K562 (cell line): ENCODE measurements around the gene SOX18. TPM values are rescaled to one million over a fixed set of nuclear protein-coding genes. Genes with fewer than 3 reads are reported as not detected.

Experiments
- BACH1 ChIP-seq: fragments of 200-800 bp; sonication (Bioruptor generic); IDR thresholded peaks from 2 replicates; pipeline ENCODE4 v1.6.1; 2016; ENCODE audit warnings: missing genetic modification characterization, missing compliant biosample characterization
- BDP1 ChIP-seq: IDR thresholded peaks from 3 replicates; pipeline ENCODE4 v1.6.1; 2011; ENCODE audit not compliant: insufficient read length, insufficient read depth
- CBFB ChIP-seq: sonication (generic); formaldehyde crosslinking; IDR thresholded peaks from 2 replicates; pipeline ENCODE4 v1.4.0; 2020; ENCODE audit warnings: mild to moderate bottlenecking, missing genetic modification reagents
- CEBPG ChIP-seq, 3 experiments: fragments of 200-800 bp in 1 of 3; sonication (Bioruptor generic) in 1 of 3; sonication (generic) in 1 of 3; formaldehyde crosslinking in 1 of 3; IDR thresholded peaks in 2 of 3; conservative IDR thresholded peaks in 1 of 3; 2 replicates each; pipeline versions ENCODE4 v1.6.1 to v1.8.0; 2016 to 2022; ENCODE audit warnings: missing compliant biosample characterization in 2 of 3, missing genetic modification characterization in 2 of 3, mild to moderate bottlenecking in 1 of 3, missing genetic modification reagents in 1 of 3
- ETV1 ChIP-seq: fragments of 450-650 bp; conservative IDR thresholded peaks from 2 replicates; pipeline ENCODE4 v1.6.1; 2016; ENCODE audit warnings: missing genetic modification characterization, control low read depth, low read depth, missing compliant biosample characterization
- KDM5B ChIP-seq: fragments of 200-600 bp; sonication (generic); IDR thresholded peaks from 2 replicates; pipeline ENCODE4 v1.6.1; 2012; ENCODE audit warnings: low read depth, mild to moderate bottlenecking, moderate library complexity, low read length, control low read depth, inconsistent platforms; ENCODE audit not compliant: insufficient replicate concordance
- MAZ ChIP-seq, 2 experiments: fragments of 450-650 bp in 1 of 2; sonication (generic) in 1 of 2; formaldehyde crosslinking; IDR thresholded peaks in 1 of 2; conservative IDR thresholded peaks in 1 of 2; 2 replicates each; pipeline versions ENCODE4 v1.4.0 to v1.5.0; 2020; ENCODE audit warnings: mild to moderate bottlenecking in 1 of 2, missing genetic modification reagents in 1 of 2
- SREBF1 ChIP-seq: fragments of 150-350 bp; IDR thresholded peaks from 2 replicates; pipeline ENCODE4 v1.6.1; 2014; ENCODE audit warnings: antibody characterized with exemption, low read depth, low read length, borderline replicate concordance
- polyA plus RNA-seq, 8 experiments: library from polyadenylated mRNA; depleted of rRNA in 4 of 8; stranded (reverse) in 5 of 8; unstranded in 3 of 8; fragments of >200 nt; fragmentation: Nextera tagmentation in 2 of 8; fragmentation: Illumina TruSeq in 1 of 8; extraction: Ambion mirVana in 2 of 8; extraction: Trizol in 1 of 8; gene quantifications; 2 replicates each; pipeline versions ENCODE4 v1.2.1 to v1.2.3, GENCODE V29; 2011 to 2014; ENCODE audit warnings: inconsistent platforms in 1 of 8, missing spikeins in 1 of 8
- total RNA-seq, 7 experiments: library from RNA; depleted of rRNA in 6 of 7; stranded (reverse); fragments of >200 nt in 6 of 7; fragmentation: Illumina TruSeq in 2 of 7; extraction: Trizol in 2 of 7; gene quantifications; 2 replicates each; pipeline versions ENCODE4 v1.2.1 to v1.2.3, GENCODE V29; 2011 to 2021; ENCODE audit warnings: low replicate concordance in 1 of 7
- TF ChIP-seq, protein P1 (sequence below): fragments of 450-650 bp; conservative IDR thresholded peaks from 2 replicates; pipeline ENCODE4 v1.6.1; 2016; ENCODE audit warnings: missing genetic modification characterization, low read depth, mild to moderate bottlenecking, control low read depth, missing compliant biosample characterization
- TF ChIP-seq, protein P2 (sequence below): fragments of 250-450 bp; sonication (Bioruptor Pico); IDR thresholded peaks from 2 replicates; pipeline ENCODE4 v1.5.0; 2021
- TF ChIP-seq, protein P3 (sequence below): fragments of 250-450 bp; sonication (Bioruptor Pico); IDR thresholded peaks from 2 replicates; pipeline ENCODE4 v1.5.0; 2021; ENCODE audit warnings: mild to moderate bottlenecking, moderate library complexity

The SOX18 gene
- total and polyA plus RNA-seq, 9 of the 15 experiments (the other 6 are each of a cell fraction or from before 2014, with no cell fraction given), result 0.15 to 19.8 (median 0.33) TPM

DNA sequence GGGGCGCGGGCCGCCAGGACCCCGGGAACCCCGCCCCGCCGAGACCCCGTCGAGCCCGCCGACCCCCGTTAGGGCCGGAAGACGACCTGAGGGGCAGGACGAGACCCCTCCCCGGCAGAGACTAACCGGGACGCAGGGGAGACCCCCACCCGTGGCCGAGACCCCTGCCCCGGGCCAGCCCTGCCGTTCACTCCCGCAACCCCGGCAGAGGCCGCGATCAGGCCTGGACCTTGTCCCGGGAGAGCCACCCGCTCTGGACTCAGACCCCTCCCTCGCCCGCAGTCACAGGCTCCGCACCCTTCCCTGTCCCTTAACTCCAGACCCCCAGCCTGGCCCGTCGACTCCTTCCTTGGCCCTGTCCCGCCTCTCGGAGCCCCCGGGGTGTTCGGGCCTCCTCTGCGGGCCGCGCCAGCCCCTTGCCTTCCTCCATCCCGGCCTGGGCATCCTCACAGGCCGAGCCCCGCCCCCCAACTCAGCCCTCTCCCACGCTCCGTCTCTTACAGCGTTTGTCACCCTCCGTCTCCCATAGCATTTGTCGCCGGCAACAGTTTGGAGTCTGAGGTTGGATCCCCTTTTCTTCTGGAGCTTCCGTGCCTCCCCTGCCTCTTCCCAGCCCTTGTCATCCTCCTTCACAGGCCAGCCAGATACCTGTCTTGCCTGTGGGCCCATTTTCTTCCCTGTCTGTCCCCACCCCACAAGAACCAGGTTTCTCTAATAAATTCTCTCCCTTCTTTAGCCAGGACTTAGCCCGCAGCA, 14.1 kb upstream of the SOX18 start (continued):
- TF ChIP-seq, protein P1, sequence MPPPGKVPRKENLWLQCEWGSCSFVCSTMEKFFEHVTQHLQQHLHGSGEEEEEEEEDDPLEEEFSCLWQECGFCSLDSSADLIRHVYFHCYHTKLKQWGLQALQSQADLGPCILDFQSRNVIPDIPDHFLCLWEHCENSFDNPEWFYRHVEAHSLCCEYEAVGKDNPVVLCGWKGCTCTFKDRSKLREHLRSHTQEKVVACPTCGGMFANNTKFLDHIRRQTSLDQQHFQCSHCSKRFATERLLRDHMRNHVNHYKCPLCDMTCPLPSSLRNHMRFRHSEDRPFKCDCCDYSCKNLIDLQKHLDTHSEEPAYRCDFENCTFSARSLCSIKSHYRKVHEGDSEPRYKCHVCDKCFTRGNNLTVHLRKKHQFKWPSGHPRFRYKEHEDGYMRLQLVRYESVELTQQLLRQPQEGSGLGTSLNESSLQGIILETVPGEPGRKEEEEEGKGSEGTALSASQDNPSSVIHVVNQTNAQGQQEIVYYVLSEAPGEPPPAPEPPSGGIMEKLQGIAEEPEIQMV (tag), result no peak
- TF ChIP-seq ETV1, result no peak
- no peak for TF ChIP-seq MAZ (CRISPR knock-in tag; conservative IDR thresholded peaks at IDR 0.05 in 1 of 2, IDR thresholded peaks at IDR 0.05 in 1 of 2)
- TF ChIP-seq BACH1 (tag), result no peak
- TF ChIP-seq, protein P2, sequence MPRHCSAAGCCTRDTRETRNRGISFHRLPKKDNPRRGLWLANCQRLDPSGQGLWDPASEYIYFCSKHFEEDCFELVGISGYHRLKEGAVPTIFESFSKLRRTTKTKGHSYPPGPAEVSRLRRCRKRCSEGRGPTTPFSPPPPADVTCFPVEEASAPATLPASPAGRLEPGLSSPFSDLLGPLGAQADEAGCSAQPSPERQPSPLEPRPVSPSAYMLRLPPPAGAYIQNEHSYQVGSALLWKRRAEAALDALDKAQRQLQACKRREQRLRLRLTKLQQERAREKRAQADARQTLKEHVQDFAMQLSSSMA (CRISPR knock-in tag), result no peak
- TF ChIP-seq, protein P3, sequence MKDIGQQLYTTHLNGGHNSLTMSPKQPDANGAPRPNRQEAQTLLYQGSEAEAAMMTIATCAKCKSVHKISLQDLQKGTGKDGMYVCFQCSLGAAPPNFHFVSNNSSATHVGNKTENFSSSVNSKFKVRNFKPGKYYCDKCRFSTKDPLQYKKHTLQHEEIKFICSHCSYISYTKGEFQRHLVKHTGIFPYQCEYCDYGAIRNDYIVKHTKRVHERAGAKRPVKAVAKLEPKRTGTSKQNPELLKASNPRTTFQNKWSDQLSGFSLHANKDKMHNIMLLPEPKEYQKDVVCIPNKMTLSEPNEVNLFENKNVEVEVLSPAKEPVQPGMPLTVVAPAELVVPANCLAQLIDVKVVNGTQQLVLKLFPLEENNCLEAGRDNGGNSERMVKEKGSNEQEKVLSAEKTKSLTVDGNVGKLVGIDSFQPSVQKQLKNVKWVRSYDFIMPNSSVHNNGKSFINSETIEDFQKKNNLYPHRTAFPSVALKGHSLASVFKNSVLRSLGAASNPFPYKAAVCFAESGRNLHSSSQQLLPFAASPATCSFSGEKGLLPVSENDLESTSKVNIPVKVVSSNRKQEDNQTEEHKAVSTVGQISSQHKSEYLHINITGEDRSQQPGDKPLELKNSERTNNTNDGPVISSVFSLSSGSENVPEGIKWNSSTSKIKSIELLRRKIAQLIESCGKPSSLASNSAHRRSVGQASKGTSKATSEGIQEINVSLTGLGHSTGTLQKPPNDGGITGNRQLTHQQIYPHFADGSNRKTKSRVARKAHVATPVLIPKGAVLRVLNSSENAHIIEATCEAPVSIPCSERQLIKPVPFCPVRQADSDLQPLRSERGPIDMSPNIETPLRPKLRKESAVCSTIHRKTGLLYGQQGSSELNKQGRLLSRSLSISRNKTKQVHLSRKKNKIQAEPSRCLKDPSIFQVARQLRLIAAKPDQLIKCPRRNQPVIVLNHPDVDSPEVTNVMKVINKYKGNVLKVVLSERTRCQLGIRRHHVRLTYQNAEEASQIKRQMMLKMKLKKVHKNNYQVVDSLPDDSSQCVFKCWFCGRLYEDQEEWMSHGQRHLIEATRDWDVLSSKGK, result no peak
- TF ChIP-seq CEBPG (CRISPR knock-in tag; IDR thresholded peaks at IDR 0.05), result no peak
- no peak for TF ChIP-seq CEBPG (tag; conservative IDR thresholded peaks at IDR 0.05 in 1 of 2, IDR thresholded peaks at IDR 0.05 in 1 of 2)
- TF ChIP-seq KDM5B, result peak; percentile 26
- TF ChIP-seq CBFB (CRISPR knock-in tag), result no peak
- TF ChIP-seq BDP1, result no peak
- TF ChIP-seq SREBF1, result no peak
